HG02623 (cell line): ENCODE data around the gene EMC7.

Experiments
- ATAC-seq: cut with Tn5 transposase; IDR thresholded peaks from one replicate; pipeline ENCODE4 v1.9.1; 2021; ENCODE audit warnings: moderate library complexity; ENCODE audit not compliant: unreplicated experiment

EMC7 gene

DNA sequence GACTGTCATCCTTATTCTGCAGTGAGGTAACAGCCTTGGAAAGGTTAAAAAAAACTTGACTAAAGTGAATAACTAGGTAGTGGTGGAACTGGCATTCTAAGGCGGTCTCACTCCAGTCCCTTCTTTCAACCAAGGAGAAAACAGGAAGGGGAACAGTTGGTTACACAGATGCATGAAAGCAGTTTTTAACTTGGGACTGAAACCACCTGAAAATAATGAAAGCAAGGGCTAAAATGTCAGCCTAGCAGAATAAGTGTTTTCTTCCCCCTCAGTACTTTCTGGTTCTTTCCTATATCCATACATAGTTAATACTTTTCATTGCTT is 61.9 kb downstream of the EMC7 start:
- ATAC-seq: no peak

DNA sequence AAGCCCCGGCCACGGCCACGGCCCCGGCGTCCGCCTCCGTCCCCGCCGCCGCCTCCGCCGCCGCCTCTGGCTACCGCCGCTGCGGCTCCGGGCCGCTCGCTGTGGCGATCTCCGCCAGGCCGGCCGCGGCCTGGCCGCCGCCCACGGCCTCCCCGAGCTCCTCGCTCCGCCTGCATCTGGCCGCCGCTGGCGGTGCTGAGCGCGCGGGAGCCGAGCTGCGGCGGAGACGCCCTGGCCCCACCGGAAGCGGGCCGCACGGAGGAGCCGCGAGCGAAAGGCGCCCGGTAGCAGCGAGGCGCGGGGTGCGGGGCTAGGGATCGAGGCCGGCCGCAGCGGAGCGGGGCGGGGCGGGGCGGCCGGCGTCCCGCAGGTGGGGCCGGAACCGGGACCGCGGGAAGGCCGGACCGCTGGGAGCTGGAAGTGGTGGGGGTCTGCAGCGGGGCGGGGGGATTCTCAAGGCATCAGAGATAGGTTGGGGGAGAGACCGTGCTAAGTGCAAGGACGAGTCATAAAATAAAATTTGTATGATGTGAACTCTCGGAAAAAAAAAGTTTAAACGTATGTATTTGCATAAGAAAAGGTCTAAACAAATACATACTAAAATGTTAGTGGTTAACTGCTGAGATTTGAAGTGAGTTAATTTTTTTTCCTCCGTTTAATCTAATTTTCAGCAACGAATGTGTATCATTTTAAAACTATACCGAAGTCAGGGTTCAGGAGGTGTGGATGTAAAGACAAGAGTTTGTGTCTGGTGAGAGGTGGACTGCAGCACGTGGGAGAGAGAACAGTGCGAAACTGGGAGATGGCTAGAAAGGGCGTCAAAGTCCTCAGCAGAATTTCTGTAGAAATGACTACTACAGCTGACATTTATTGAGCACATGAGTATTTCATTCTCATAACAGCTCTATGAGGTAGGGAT is 62.5 kb downstream of the EMC7 start, which contains the start of gene AVEN:
AVEN (minus strand) TSS at position 334 of the 919 bp plus-strand sequence; CDS start at position 176, 158 bp downstream.
- ATAC-seq: peak; percentile 48

DNA sequence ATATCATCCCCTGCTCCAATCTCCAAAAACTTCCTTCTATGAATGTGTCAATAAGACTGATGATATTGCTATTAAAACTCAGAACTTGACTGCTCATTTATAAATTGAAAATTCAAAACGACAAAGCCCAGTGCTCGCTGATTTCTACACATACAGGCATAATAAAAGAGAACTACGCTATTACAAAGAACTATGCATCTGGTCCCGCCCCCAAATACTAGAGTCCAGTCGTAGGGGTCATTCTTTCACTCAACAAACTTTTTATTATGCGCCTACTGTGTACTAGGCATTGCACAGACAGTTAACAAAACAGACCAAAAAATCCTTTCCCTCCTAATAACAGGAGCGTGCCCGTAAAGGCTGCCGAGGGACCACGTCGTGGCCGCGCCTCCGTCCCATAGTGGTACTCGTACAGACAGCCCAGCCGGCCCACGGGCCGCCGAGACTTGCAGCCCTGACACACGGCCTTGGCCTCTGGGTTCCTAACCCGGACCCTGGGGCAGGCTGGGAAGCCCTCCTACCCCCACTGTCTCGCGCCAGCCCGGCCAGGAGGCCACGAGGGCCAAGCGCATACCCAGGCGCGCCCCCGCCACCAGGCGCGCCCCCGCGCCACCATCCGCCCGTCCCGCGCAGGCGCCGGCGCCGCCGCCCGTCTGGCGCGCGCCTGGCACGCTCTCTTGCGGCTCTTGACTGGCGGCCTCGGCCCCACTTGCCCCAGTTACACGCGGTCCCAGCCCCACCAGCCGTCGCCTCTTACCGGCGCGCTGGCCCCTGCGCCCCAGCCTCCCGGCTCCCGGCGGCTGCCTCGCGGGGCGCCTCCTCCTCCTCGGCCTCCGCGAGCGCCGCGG is 63.4 kb downstream of the EMC7 start:
- peak; percentile 68 for ATAC-seq
